Stimulated activated CD8-positive, alpha-beta memory T cell treated with anti-CD3 and anti-CD28 coated beads, Interleukin-15, amount 100 ng/mL, for 48 hours (primary cell): ENCODE results near the gene PRRT1.
A peak's percentile ranks its signal among the peaks of the same experiment; 100 is the strongest.
"Not testable (repeated sequence)": the region's sequence is repeated elsewhere in the genome, so short reads cannot be mapped to it uniquely, and the experiment has no call there.

Experiments used
- DNase-seq, 2 donors: peaks; one replicate each; pipeline ENCODE4 v3.0.0-alpha.2; 2020; ENCODE audit warnings: low read depth in 2 of 2

PRRT1 gene

DNA sequence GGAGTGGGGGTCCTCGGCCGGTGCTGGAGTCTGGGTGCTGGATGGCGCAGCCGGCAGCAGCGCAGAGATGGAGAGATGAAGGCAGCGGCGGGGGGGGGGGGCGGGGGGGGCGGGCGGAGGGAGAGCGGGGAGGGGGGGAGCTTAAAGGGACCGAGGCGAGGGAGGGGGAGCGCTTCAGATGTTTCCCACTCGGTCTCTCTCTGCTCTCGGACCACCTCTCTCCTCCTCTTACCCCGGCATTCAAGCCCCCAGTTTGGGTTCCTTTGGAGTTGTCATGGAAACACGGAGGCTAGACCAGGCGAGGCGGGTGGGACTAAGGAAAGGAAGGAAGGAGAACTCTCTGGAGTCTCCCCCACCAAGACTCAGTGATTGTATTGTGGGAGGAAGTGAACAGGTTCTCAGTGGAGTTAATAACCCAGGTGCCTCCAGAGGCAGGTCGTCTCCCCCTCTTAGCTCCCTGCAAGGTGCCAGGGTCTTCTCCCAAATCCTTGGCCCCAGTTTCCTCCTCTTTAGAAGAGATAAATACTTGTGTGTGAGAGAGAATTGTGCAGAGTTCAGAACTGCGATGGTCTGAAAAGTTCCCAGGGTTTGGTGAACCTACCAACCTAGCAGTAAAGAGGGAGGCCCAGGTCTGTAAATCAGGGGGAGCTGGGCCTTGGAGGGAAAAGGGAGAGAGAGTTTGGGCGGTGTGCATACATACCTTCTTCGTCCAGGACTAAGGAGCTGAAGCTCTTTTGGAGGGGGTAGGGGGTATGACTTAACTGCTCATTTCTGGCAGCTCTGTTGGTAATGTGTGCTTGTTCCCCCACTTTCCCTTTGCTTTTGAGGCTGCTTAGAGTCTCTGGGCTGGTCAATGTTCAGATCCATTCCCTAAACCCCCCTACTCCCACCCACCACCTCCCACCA lies at the start of gene PRRT1:
Gene PRRT1, minus strand, starts transcription at position 77 of the 906 bp plus-strand sequence. CDS start 112 bp downstream, outside the sequence.
- no peak for DNase-seq

DNA sequence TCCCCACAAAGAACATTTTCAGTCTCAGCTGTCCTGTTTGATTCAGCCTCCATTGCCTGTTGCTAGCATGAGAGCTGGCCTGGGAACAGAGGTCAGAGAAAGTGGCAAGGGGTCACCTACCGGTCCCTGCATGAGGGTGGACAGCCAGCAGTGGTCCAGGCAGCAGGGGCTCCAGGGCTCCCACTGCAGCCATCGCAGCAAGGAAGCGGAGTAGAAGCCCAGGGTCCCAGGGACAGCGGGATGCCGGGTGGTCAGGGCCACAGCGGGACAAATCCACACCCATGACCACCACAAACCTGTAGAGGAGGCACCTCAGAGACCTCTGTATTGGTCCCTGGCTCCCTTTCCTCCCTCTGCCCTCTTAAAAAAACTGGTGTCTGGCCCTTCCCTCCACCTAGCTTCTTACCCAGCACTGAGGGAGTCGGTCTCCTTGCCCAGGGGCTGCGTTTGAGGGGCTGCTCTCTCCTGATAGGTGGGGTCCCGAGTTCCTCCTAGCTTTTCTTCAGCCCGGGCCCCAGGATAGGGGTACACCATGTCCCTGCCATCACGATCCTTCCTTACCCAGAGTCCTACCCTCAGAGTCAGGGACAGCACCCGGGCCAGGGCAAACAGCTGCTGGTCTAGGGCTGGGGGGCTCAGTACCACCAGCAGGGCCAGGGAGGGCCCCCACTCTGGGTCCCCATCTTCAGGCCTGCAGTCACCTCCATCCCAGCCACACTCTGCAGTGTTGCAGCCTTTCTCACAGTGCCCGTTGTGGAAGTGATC lies 49.2 kb upstream of the PRRT1 start:
- DNase-seq = no peak

DNA sequence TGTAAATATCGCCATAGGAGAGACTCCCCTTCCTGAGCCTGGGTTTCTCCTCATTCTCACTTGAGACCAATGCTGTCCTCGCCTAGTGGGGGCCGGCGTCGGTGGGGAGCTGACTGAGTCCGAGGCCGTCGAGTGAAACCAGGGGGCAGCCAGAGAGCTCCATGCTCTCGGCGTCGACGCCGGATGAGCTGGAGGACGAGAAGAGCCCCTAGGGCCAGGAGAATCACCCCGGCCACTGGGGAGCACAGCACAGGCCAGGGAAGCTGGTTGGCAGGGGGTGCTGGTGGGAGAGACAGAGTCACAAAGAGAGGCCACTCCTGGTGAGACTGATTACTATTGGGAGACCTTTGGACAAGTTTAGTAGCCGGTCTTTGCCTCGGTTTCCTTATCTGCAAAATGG lies 47.1 kb upstream of the PRRT1 start:
- no peak for DNase-seq

DNA sequence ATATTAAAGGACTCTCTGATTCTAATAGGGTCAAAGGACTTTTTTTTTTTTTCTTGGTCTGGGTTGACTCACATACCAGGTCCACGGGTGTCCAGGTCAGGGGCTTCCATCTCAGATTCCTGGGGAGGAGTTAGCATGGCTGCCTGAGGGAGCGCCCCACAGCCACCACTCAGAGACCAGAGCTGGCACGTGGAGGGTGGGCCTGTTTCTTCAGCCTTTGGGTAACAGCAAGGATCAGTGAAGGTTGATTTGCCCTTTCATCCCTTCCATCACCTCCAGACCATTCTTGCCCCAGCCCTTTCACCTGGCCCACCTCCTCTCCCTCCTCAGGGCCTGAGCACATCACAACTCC lies 46.6 kb upstream of the PRRT1 start:
- no peak for DNase-seq

DNA sequence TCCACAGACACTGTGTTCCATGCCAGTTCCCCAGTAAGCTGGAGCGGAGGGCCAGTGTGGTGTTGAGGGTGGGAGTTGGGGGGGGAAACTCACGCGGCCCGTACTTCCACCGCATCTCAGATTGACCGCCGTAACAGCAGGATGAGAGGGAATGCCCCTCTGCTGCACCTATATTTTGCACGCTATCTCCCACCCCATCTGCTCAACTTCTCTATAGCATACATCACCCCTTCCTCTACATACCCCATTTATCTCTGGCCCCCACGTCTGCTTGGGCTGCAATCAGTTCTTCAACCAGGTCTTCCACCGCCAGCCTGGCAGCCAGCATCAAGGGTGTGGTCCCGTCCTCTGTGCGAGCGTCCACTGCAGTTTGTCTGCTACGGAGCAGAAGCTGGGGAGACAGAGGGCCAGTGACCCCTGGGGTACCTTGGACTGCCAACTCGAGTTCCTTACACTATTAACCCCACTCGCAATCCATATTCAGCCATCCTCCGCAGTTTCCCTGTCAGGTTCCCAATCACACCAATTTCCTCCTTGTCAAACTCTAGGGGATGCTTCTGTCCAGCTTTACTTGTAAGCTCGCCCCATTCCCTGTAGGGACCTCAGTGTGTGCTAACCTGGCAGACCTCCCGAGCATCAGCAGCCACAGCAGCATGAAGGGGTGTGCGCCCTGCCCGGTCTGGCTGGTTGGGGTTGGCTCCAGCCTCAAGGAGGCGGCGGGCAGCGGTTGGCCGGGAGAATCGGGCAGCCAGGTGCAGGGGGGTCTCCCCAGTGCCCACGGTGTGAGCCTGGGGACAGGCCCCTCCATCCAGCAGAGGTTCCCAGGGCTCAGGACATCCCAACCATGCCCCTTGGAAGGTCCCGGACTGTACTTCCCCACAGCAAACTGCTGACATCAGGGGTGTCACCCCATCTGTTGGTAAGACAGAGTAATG lies 45.2 kb upstream of the PRRT1 start:
- no peak for DNase-seq

DNA sequence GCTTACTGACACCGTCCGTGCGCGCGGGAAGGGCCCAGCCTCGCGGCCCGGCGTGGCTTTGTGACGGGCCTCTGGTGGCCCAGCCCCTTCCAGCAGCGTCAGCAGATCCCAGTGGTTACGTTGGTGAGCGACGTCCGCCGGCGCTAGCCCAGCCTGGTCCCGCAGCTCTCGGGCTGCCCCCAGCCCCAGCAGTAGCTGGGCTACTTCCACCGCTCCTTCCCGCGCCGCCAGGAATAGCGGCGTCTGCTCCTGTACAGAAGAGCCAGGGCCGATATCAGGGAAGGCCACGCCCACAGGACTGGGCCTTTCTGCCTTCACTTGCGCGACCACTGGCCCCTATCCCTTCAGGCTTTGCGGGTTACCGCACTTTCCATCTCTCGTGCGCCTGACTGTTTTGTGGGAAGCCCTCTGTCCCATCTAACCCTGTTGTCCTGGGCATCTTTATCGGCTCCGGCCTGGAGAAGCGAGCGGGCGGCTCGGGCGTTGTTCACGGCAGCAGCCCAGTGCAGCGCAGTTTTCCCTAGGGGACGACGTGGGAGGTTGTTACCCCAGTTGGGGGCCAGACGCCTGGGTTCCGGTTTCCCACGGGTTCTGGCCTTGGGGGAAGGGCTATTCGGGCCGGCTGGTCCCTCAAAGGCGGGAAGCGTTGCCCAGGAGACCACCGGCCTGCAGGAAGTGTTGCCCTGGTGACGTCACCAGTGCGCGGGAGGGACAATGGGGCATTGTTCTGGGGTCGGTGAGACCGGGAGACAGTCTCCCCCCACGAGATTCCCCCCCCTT lies 44.4 kb upstream of the PRRT1 start:
- DNase-seq = peak; percentile 64 to 66

DNA sequence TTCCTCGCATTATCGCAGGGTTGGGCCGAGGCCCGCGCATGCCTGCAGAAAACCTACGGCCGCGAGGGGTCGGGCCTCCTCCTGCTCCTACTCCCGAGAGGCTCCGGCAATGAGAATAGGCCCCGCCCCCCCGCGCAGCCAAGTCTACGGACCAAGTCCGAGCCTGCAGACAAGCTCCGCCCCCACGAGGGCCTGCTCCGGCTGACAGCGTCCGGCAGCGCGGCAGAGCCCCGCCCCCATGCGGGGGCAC lies 43.8 kb upstream of the PRRT1 start:
- DNase-seq = peak; percentile 100

DNA sequence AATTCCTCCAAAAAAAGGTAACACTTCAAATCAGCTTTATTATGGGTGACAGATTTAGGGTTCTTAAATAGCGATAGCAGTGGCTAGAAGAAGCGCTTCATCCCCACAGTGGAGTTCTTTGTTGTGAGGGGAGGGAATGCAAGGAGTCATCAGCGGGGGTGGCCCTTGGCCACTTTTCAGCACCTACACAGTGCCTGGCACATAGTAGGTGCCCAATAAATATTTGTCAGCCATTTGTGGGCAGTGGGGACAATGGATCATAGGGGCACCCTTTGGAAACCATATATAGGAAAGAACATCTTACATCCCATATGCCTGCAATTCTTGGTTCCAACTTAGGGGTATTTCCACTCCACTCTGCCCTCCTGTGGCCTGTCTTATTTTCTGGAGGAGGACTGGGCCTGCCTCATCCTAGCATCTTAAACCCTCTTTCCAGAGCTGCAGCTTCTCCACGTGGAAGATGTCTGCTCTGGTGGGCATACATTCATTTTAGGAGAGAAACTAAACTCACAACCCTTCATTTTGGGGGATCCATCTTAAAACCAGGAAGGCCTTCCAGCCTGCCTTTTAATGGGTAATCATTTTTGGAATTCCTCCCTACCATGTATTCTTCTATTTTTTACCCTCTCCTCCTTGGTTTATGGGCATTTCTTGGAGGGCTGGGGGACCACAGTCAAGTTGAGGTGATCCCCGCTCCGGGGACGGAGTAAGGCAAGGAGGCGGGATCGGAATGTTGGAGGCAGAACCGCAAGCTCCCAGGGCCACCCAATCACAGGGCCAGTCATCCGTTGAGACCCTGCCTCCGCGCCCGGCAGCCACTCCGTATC lies 43.3 kb upstream of the PRRT1 start:
- no peak for DNase-seq

DNA sequence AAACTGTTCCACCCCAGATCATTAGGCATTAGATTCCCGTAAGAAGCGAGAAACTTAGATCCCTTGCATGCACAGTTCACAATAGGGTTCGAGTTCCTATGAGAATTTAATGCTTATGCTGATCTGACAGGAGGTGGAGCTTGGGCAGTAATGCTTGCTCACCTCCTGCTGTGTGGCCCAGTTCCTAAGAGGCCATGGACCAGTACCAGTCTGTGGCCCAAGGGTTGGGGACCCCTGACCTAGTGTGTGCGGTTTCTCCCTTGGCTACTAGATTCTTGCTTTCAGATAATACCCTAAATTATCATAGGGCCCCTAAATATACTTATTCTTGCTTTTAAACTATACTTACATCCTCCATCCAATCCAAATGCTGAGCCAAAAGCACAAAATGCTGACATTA lies 42.6 kb upstream of the PRRT1 start:
- DNase-seq = no peak

DNA sequence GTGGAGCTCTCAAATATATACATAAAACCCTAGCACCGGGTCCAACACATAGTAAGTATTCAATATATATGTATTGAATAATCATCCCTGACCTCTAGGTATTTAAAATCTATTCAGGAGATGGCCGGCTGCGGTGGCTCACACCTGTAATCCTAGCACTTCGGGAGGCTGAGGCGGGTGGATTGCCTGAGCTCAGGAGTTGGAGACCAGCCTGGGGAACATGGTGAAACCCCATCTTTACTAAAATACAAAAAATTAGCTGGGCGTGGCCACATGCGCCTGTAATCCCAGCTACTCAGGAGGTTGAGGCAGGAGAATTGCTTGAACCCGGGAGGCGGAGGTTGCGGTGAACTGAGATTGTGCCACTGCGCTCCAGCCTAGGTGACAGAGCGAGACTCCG lies 41.4 kb upstream of the PRRT1 start:
- not testable (repeated sequence) for DNase-seq

DNA sequence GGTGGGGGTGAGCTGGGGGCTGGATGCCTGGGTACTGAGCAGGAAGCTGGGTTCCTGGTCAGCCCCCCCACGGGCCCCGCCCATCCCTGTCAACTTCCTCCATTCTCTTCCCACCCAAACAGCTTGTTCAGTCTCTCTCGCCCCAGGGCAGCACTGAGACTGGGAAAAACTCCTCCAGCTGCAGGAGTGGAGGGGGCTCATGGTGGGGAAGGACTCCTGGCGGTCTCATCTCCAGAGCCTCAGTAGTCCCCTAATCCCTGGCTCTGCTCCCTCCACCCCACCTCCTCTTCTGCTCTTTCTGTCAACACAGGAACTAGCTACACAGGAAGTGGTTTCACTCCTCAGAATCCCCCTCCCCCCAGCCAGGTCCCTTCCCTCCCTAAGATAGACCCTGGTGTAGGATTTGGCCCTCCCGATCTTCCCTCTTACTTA lies 40.9 kb upstream of the PRRT1 start, which contains the start of gene GPSM3:
Gene GPSM3, minus strand, starts transcription at position 36 of the 432 bp plus-strand sequence. CDS start 130 bp downstream, outside the sequence.
- no peak for DNase-seq

DNA sequence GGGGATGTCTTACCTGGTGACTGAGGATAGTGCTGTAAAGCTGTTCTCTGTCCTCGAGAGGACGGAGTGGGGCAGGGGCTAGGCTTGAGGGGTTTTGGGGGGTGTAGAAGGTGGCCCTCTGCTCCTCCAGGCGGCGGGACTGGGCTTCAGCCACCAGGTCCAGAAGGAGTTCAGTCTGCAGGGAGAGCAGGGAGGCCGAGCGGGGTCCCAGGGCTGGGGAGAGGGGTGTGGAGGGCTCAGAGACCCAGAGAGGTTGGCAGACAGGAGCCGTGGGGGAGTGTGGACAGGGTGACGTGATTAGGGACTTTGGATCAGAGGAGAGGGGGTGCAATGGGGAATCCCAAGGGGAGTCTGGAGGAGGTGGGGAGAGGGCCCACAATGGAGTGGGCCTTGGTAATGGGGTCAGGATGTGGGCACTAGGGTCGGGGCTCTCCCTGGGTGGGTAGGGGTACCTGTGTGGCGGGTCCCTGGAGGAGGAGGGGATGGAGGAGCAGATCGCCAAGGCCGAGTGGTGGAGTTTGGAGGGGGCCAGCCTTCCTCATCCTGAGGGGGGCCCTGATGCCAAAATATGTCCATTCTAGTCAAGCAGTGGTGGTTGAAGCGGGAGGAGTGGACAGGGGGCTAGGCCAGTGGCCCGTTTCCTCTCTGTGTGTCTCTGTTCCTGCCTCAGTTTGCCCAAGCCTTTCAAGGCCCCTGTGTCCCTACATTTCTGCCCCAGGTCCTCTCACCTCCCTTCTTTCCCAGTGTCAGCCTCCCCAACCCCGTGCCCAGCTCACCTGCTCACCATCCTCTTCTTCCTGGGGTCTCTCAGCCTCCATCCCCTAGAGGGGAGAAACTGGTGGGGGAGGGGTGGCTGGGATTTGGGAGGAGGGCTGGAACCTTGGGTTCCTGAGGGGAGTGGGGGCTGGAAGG lies 40.2 kb upstream of the PRRT1 start:
- no peak for DNase-seq

DNA sequence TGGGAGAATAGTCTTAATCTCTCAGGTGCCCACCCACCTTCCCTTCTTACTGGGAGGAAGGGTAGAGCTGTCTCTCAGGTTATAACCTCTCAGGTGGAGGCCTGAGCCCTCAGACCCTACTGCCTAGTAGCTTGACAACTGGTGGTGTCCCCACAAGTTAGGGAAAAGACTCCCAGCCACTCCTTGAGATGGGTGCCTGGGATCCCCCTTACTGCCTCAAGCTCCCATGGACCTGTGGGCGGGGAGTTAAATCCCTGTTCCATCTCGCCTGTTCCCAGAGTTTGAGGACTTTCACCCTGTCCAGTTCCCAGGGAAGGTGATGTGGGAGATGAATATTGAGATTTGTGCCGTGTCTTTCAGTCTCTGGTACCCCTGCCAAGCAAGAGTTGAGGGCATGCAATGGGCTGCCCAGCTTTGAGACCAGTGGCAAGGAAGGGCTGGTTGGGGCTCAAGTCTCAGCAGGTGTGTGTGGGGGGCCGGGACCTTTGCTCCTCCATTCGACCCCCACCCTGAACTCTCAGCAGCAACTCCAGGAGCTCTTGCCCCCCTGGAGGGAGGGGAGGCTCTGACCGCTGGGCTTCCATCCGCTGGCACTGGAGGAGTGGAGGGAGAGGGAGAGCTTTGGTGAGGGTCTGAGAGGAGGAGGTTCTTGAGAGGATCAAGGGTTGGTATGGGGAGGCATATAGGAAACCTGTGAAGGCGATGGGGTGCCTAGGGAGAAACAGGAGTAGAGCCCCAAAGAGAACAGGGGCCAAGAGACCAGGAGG lies 39.4 kb upstream of the PRRT1 start:
- DNase-seq = no peak

DNA sequence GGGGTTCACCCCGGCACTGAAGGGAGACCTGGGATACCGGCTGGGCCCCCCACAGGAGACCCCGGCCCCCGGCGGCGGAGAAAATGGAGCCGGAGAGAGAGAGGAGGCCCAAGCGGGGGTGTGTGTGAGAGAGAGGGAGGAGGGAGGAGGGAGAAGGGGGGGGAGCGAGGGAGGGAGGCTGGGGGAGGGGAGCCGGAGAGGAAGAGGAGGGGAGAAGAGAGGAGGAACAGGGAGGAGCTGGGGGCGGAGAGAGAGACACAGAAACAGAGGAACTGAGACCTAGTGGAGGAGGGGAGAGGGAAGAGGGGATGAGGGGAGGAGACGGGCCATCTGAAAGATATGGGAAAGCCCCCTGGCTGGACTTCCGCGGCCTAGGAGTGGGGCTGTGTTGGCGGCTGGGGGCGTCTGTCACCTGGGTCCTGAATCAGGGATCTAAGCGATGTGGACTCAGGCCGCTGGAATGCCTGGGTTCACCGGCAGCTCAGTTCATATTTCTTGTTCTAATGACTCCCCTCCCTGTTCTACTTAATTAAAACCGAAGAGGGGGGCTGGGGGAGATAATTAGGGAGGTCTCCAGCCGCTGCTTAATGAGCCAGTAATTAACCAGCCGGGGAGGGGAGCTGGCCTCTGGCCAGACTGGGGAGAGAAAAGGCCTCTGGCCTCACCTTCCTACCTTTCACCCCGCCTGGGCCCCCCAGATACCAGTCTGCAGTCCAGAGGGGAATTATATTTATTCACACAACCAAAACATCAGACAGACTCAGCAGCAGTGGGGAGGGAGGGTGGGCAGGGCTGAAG lies 38.5 kb upstream of the PRRT1 start, which contains the start of gene PBX2:
Gene PBX2, minus strand, starts transcription at position 149 of the 798 bp plus-strand sequence. CDS start 287 bp downstream, outside the sequence.
- DNase-seq = peak; percentile 68 to 72

DNA sequence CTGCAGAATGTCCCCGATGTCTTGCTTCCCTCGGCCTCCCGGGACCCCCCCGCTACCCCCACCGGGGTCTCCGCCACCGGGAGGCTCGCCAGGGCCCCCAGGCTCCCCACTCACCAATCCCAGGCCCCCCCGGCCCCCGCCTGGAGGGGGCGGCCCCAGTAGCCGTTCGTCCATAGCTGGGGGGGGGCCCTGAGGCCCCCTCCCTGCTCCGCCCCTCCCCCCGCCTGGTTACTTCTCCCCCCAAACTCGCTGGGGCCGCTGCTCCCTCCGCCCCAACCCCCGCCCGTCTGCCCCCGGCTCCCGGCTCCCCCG lies 38.0 kb upstream of the PRRT1 start:
- DNase-seq = no peak

DNA sequence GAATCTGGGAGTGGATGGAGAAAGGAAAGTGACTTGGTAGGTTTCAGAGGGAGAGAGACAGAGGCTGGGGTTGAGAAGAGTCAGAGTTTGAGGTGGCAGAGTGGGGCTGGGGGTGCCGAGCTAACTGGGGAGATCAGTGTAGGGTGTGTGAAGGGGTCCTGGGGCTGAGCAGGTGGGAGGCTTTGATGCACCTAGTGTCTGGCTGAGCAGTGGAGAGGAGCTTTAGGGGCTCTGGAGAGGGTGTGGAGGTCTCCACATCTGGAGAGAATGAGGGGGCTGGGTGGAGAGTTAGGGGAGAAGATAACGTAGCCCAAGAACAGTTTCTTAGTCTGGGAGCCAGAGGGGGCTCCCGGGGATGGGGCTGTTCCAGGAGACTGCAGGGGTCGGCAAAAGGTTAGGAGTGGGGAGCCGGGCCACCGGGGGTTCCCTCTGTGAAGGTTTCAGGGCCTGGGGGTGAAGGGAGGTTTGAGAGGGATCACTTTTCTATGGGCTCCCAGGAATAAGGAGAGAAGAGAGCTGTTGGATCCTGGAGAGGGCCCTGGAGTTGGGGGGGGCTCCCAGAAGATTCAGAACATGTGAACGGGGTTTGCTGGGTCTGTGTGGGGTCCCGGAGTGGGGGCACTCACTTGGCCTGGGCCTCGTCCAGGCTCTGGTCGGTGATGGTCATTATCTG lies 37.5 kb upstream of the PRRT1 start:
- no peak for DNase-seq
